22Rv1 (cell line): ENCODE results near the gene COL27A1.

Experiments used
- H3K27ac ChIP-seq: fragments of 450-650 bp; 2 replicates; pipeline ENCODE4 v1.5.1; 2017
- CTCF ChIP-seq: fragments of 450-650 bp; IDR thresholded peaks from 2 replicates; pipeline ENCODE4 v1.5.1; 2017; ENCODE audit warnings: mild to moderate bottlenecking
- ZFX ChIP-seq: fragments of 450-650 bp; IDR thresholded peaks from 2 replicates; pipeline ENCODE4 v1.6.1; 2017; ENCODE audit warnings: antibody characterized with exemption, borderline replicate concordance

Gene COL27A1

GRCh38 chr9:114235033-114235661 is 79.8 kb downstream of the COL27A1 start:
- H3K27ac ChIP-seq: no peak overlapping the region
- TF ChIP-seq CTCF (no peak), ZFX (no peak)

DNA sequence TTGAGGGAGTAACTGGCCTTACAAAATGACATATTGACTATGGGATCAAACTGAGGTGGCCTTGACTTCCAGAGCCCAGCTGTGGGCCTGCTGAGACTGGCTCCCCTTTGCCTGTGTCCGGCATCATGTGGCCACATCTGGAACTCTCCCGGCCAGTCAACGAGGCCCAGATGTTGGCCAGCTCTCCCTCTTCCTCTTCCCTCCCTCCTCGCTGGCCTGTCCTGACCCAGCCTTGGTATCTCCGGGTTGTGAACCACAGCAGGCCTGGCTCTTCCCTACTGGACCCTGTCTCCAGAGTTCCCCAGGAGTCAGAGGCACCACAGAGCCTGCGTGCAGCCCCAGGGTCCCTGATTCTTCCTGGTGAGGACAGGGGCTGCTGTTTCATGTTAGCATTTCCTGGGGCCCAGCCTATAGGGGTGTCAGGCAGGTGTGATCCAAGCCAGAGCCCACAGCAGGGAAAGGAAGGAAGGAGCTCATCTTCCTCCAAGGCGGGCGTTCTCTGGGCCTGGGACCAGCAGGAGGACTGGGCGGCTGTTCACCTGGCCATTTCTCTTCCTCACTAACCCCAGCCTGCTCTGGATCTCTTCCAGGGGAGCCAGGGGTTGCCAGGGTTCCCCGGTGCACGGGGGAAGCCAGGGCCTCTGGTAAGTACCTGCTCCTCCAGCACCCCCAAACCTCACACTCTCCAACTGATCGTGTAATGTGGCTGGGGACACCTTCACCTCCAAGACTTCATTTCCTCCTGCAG is 81.2 kb downstream of the COL27A1 start:
- no peak overlapping the region for H3K27ac ChIP-seq
- no peak for TF ChIP-seq CTCF
- TF ChIP-seq ZFX: no peak

GRCh38 chr9:114237247-114237646 is 81.9 kb downstream of the COL27A1 start:
- TF ChIP-seq CTCF (no peak), ZFX (no peak)
- no peak overlapping the region for H3K27ac ChIP-seq

DNA sequence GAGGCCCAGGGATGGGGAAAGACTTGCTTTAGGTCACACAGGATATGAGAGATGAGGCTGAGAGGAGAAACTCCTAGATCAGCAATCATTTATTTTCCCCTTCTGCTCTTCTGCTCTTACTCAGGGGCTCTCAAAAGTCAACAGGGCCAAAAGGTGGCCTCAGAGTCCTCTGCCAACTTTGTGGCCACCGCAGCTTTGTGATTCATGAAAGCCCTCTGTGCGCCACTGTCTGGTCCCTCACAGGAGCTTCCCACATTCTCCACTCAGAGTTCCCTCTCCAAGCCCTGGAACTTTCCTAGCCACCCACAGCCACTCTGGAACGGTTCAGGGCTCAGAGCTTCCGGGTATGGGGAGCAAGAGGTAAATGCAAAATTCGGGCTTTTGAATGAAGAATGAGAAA is 82.4 kb downstream of the COL27A1 start:
- no peak overlapping the region for H3K27ac ChIP-seq
- TF ChIP-seq CTCF (no peak), ZFX (no peak)

DNA sequence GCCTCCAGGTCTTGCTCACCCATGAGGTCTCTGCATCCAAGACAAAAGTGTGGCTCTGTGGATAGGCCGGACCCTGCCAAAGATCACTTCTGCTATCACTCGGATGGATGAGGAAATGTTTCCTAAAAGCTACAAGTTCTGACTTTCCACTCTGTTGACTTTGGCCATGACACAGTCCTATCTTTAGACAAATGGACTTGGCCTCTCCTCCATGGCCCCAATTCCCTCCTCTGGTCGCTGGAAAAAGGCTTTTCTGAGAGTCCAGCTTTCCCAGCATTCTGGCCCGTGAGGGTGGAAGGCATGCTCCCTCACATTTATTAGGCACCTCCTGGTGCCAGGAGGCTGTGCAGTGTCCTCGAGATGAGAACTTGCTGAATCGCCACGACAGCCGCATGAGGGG is 83.1 kb downstream of the COL27A1 start:
- no peak overlapping the region for H3K27ac ChIP-seq
- no peak for TF ChIP-seq ZFX
- no peak for TF ChIP-seq CTCF

DNA sequence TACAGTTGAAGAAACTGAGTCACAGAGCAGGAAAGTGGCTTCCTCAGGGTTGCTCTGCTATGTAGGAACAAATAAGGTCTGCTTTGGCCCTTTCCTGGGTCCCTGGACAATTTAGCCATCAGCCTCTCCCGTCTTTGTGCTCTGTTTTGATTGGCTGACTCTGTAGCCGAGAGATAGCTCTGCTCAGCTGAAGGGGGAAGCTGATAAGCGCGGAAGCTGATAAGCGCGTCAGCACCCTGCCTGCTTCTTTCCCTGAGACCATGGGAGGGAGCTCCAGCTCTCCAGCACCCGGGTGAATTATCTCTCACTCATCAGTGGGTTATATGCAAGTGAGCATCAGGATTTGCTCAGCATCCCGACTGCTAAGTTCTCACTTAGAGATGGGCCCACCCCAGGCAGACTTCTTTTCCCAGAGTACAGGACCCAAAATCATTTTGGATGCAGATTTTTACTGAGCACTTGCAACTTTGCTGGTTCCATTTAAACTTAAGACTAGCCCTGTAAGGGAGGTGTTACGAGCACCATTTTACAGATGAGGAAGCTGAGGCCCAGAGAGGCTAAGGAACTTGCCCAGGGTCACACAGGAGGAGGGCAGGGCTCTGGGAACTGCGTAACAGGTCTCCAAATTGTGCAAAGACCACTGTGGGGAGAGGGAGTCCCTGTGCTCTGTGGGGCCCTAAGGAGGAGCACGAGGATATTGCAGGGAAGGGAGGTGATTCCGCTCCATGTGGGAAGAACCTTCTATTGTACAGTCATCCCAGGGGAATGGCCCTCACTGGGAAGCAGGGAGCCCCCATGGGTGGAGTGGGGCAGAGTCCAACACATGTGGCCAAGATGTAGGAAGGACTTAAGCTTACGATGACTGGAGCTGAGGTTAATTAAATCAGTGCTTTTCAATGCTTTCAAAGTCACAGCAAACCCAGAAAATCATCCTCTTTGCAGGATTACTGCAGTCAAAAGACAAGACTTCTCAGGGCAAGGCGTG is 83.8 kb downstream of the COL27A1 start:
- TF ChIP-seq CTCF (no peak), ZFX (no peak)
- H3K27ac ChIP-seq: no peak overlapping the region

- no peak overlapping the region for H3K27ac ChIP-seq
- TF ChIP-seq CTCF: no peak
- TF ChIP-seq ZFX: no peak
Measured at GRCh38 chr9:114240216-114240615, 84.9 kb downstream of the COL27A1 start.
